Hematopoietic multipotent progenitor cell treated with erythropoietin and hydrocortisone succinate and interleukin-3 and kit ligand, for 4 days (in vitro differentiated cells): Measurements from ENCODE around the gene CD300E.

Experiments used
- DNase-seq: peaks from one replicate; pipeline ENCODE4 v3.0.0-alpha.2; 2015

The CD300E gene

GRCh38 chr17:74565126-74565525 is 58.4 kb downstream of the CD300E start:
- DNase-seq, result no peak

GRCh38 chr17:74563358-74563757 is 60.2 kb downstream of the CD300E start:
- no peak for DNase-seq

GRCh38 chr17:74561586-74561985 is 62.0 kb downstream of the CD300E start:
- DNase-seq, result no peak
